HG02973 (cell line): ENCODE data around the gene SMAP2.
A peak's percentile ranks its signal among the peaks of the same experiment; 100 is the strongest.

Experiments used
- ATAC-seq: cut with Tn5 transposase; IDR thresholded peaks from one replicate; pipeline ENCODE4 v1.9.1; 2021; ENCODE audit warnings: moderate library complexity; ENCODE audit not compliant: unreplicated experiment

The SMAP2 gene

DNA sequence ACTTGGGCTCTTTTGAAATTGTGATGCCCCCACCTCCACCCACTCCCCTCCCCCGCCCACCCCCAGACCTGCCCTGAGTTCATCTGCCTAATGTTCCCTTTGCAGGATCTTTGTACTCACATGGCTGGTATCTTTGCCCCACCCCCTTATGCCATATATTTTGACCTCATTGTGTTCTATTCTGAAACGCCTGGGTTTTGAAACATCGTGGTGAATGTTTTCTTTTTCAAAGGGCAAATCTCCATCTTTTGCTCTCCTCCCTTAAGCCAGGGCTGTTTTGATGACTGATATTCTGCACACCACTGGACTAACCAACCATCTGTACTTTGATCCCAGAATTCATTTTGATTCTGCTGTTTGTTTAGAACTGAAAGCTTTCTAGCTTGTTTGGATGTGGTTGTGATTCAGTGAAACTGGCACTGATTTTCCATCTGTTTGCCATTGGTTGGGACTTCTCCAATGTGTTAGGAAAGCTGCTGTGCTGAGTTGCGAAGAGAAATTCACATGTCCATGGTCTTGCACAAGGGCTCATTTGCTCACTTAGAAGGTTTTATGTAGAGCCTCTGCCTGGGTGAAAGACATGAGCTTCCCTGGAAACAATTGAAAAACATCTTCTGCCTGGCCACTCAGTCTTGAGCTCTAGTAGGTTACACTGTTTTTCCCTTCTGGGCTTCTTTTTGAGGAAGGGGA, 16.5 kb downstream of the SMAP2 start:
- no peak for ATAC-seq

DNA sequence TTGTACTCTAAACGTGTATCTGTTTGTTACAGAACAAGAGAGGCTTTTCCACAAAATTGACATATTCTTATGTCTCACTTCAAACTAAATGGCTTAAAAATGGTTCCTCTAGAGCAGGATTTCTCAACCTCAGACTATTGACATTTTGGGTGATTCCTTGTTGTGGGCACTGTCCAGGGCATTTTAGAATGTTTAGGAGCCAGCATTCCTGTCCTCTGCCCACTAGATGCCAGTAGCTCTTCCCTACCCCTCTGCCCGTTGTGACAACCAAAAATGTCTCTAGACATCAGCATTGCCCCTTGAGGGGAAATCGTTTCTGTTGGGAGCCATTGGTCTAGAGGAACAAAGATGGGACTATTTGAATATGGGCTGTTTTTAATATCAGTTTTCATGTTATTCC, 17.3 kb downstream of the SMAP2 start:
- no peak for ATAC-seq

DNA sequence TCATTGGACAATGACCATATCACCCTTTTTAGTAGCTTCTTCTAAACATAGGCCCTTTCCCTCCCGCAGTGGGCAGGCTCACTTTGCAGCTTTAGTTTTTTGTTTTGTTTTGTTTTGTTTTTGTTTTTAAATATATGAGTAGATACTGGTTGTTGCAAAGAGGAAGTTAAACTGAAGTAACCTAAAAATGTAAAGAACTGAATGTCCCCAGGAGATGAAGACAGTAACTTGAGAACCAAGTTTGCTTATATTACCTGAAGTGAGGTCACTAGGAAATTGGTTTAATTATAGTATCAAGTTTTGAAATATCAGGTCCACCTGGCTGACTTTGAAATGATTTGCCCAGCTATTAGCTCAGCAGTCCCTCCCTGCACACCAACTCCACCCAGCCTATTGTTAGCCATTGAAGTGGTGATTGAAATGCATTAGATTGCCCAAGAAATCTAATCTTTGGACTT, 18.2 kb downstream of the SMAP2 start:
- no peak for ATAC-seq

DNA sequence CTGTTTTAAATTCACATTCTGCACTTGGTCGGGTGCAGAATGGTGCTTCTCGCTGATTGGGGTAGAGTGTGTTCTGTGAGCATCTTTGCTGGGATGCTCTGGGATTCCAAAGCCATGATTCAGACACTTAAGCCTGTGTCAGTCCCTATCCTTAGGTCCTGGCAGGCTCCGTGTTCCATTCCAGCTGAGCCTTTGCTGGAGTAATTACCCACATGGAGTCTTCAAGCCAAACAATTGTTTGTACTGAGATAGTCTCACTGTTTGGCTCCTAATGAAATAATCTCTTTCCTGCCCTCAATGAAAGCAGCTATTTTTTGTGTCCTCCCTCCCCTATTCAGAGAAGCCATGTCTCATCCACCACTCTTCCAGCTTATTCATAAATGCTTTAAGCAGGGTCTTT, 18.7 kb downstream of the SMAP2 start:
- ATAC-seq = no peak

DNA sequence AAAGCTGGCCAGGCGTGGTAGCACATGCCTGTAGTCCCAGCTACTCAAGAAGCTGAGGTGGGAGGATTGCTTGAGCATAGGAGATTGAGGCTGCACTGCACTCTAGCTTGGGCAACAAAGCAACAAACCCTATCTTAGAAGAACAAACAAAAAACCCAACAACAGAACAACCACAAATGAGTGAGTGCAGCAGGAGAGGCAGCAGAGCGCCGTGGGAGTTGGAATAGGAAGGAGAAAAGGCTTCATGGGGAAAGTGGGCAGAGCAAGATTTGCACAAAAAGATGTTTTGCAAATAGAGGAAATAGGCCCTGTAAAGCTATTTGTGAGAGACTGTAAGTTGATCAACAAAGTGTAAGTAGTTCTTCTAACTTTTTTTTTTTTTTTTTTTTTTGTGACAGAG, 19.6 kb downstream of the SMAP2 start:
- ATAC-seq = no peak

DNA sequence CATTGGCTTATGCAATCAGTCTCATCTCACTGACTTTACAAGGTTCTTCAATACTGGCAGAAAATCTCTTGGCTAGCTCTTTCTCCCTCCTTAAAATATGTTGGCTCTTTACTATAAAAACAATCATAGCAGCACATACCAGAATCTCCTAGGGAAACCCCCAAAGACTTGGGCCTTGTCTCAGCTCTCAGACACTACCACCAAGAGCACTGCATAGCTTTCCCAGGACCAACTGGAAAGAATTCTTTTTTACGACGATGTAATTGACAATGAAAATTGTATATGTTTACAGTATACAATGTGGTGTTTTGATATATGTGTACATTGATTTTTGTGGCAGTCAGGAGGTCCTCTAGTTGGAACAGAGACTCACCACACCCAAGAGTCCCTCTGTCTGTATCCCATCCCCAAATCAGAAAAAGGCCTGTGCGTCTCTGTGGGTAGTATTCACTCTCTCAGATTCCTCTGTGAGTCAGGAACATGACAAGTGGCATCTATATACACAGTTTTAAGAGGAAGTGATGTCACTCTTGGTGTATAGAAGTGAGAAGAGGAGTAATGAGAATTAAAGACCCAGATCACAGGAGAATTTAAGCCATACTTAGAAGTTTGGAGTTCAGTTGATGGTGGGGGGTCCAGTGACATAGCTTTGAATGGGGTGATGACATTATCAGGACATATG, 21.1 kb downstream of the SMAP2 start:
- no peak for ATAC-seq

DNA sequence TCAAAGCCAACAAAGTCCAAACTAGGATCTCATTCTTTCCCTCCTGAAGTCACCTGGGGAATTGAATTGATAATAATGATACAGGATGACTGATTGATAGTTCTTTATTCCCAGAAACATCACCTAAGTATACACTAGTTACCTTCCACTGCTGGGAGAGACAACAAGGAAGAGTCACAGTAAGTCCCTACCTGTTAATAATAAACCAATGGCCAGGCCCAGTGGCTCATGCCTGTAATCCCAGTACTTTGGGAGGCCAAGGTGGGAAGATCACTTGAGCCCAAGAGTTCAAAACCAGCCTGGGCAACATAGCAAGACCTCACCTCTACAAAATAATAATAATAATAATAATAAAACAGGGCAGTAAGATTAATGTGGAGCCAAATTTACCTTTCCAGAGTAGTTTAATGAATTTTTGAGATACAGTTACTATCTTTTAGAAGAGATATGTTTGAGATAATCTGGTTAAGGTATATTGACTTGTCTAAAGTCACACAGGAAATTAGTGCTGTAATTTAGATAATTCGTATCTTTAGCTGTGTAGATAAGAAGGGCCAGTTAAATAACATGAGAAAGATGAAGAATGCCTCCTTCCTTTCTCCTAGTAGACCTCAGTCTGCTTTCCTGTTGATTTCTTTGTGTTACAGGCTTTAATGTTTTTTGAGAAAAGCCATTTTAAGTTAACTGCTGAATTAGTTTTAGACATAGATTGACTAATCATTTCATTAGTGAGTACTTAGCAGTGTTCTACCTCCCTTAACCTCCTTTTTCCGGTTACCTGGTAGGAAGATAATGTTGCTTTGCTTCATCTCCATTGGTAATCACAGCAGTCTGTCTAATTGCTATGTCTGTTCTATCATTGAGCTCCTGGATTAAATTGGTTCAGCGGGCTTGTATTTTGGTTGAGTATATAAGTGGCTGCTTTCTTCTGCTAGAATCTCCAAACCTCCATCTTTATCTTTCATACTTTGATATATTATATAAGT, 22.0 kb downstream of the SMAP2 start:
- no peak for ATAC-seq

DNA sequence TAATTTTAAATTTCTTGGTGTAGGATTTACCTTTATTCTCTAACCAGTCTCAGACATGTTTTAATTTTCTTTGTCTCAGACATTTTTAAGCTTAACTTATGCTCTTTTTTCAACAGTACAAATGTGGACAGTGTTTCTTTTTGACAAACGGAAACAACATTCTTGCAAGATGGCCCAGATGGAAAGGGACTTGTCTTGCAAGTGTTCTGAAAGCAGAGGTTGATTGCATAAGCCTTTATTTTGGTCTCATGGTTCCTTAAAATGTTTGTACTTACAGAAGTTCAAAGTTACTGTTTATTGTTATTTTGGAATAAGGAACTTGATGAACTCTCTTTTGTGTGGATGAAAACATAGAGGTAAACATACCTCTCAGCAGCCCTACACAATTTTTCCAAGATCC, 22.9 kb downstream of the SMAP2 start:
- no peak for ATAC-seq

DNA sequence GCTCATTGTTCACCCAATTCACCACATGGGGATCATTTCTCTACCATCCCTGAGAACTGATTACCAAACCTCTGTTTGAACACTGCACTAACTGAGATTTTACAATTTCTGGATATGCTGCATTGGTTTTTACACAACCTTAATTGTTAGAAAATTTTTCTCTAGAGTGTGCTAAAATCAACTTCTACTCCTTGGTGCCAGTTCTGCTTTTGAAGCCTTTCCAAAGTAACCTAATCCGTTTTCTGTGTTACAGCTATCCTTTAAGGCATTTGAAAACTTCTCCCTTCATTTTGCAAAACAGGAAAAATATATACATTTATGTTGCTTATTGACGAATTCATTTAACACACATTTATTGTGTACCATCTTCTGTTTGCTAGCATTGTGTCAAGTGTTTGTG, 23.7 kb downstream of the SMAP2 start:
- no peak for ATAC-seq

DNA sequence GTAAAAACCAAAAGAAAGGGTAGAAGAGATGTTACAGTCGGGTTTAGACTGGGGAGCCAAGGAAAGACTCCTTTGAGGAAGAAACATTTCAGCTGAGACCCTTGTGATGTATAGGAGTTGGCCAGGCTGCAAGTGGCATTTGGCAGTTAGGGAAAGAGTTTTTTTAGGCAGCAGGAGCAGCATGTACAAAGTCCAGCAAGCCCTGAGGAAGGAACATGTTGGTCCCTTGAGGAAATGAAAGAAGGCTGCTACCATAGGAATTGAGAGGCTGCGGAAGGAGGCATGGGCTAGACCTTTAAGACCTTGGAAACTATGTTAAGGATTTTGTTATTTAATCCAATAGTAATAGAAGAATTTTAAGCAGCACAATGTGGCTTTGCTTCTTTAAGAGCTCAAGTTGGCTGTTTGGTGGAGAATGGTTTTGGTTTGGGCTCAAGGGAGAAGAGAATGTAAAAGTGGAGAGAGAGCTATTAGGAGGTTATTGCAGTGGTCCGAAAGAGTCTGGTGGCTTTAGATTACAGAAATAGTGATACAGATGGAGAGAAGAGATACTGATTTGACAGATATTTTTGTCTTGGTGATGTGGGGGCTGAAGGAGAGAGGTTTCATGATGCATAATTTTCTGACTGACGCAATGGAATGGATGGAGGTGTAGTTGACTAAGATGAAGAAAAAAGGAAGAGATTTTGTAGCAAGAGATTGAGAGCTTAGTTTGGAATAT, 26.6 kb downstream of the SMAP2 start:
- ATAC-seq = peak; percentile 62

DNA sequence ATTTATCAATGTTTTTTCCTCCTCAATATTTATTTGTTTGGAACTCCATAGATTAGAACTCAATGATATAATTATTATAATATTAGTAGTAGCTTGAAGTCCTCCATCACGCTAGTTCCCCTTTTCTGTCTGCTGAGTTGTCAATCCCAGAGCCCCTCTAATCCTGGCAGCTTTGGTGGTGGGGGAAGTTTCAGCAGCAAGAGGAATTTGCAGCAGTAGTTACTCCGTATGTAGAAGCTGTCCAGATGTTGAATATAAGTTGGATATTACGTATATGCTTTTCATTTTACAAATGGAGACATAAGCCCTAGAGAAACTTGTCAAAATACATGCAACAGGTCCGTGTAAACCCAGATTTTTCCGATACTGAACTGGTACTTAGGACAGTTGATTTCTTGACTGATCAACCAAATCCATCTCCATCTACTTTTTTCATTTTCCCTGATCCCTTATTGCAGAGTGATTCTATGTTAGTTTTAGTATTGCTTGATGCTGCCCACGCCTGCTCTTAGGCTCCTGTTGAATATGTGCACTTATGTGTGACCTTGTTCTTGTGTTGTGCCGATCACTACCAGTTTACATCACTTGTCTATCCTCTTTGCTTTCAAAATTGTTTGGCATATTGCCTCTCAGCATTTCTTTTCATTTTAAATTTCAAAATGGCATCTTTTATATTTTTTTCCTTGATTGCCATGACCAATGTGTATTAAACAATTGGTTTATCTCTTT, 28.1 kb downstream of the SMAP2 start:
- ATAC-seq = no peak

DNA sequence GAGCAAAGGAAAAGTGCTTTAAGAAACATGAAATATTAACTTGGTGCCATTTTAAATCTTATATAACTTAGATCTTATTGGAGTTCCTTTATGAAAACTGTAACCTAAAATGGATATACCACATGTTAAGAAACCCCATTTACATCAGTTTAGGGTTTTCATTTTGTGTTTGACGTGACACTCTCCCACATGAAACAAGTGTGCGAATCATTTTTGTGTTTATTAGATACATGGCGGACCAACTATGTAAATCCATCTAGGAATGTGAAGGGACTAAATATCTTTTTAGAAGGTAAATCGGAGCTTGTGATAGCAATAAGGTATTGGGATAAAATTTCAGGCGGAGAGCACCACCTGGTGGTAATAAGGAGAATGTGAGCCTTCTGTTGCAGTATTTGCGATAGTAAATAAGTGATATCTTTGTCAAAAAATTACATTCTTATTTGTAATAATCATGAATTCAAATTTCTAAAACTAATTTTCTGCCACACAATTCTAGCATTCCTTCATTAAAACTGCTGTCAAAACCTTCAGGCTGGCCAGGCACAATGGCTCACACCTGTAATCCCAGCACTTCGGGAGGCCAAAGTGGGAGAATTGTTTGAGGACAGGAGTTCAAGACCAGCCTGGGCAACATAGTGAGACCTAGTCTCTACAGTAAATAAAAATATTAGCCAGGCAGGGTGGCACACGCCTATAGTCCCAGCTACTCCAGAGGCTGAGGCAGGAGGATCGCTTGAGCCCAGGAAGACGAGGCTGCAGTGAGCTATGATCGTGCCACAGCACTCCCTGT, 31.3 kb downstream of the SMAP2 start:
- ATAC-seq = no peak

DNA sequence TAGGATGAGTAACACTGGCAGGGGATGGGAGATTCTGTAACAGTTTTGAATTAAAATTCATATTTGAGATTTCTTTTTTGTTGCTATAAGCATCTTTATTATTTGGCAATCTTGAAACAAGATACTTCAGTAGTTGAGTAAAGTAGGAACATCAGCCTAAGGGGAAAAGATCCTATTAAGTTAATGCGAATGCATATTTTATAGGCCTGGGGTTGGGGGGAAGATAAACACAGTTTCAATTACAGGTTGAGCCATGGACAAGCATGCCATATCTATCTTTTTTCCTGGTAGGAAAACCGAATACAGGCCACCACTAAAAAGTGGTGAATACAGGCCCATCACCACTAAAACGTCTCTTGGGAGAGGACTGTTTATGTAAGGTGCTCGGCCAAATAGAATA, 32.3 kb downstream of the SMAP2 start:
- no peak for ATAC-seq

DNA sequence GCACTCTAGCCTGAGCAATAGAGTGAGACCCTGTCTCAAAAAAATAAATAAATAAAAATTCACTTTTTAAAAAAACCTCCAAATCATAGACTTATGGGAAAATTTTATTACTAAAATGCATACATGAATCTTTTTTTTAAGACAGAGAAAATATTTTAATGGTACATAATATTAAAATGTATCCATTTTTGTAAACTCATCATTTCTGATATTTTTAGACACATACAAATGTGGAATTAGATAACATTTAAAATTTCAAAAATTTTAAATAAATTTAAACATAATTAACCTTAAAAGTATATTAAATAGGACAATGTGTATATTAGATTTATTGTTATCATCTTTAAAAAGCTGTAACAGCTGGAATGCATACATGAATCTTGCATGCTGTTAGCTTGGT, 33.9 kb downstream of the SMAP2 start:
- ATAC-seq = no peak

DNA sequence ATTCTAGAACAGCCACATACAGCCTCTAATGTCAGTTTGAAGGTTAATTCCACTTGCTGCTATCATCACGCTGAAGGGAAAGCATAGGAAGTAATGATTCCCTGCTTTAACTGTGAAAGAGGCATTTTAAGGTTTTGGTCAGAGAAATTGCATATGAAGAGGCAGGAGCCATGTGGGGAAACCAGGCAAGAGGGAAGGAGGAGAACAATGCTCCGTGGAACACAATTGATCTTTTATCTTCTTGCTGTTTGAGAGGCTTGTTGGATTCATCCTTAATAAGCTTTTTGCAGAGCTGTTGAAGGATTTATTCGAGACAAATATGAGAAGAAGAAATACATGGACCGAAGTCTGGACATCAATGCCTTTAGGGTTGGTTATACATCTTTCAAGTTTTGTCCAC, 35.9 kb downstream of the SMAP2 start:
- ATAC-seq = no peak

DNA sequence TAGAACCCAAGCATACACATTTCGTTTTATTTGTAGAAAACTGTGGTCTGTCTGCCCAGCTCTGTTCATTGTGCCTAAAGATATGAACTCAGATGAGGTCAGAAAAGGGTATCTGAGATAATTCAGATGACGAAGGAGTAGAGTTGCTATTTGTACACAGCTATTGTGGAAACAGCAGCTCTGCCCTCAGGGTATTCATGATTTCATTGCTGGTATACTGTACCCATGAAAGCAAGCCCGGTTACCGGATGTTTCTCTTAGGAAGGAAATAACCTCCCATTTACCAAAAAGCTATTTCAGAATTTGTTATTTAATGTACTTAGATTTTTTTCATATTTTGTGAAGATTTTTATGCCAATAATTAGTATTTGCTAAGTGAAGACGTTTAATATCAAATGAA, 37.8 kb downstream of the SMAP2 start:
- no peak for ATAC-seq

DNA sequence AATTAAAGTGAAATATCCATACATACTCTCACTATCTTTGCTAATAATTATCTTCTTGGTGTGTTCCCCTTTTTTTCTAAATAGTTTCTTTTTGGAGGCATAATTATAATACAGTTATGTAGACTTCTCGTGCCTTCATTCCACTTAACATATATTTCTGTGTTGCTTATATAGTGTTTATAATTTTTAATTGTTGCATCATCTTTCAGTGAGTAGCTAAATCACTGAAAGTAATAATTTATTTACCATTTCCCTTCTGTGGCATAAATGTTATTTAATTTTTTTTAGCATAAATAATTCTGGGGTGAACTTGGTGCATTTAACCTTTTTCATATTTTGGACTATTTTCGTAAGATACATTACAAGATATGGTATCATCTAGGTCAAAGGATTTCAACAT, 38.3 kb downstream of the SMAP2 start:
- ATAC-seq = no peak

DNA sequence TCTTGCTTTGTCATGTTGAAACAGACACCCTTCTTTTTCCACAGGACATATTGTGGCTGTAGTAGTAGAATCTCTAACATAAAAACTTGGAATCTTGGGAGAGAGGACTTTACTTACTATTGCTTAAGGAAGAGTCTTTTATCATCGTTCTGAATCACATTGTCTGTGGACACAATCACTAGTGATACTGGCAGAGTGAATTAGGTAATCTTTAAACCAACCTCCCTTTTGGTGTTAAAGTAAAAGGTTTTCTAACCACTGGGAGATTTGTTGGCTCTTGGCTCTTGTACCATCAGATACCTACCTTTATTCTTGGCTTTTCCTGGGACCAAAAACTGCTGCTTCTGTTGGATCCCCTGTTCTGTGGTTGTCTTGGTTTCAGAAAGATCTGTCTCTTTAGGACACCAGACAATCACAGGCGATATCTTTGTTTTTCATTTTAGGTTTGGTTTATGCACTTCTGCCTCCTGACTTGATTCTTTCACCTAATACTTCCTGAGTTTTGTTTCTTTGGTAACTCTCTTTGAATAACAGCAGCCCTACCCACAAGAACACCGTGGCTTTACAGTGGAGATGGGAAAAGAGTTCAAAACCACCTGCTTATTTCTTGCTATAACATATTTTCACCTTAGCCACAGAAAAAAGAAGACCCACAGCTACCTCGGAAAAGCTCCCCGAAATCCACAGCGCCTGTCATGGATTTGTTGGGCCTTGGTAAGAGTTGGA, 40.2 kb downstream of the SMAP2 start:
- ATAC-seq = no peak

DNA sequence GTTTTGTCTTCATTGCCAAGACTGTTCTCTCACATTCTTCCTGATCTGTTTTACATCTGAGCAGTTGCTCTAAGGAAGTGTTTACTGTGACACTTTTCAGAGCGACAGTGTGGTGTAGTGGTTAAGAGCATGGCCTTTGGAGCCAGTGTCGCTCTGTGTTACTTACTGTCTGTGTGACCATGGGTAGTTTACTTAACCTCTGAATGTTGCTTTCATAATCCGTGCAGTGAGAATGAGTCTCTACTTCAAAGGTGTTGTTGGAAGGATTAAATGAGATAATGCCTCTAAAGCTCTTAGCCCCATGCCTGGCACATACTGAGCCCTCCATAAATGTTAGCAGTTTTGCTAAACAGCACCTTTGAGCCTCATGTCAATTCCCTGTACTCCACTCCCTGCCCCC, 40.8 kb downstream of the SMAP2 start:
- no peak for ATAC-seq
